Measurements from ENCODE around the gene CDC42EP1.
"Not testable (repeated sequence)": the region's sequence is repeated elsewhere in the genome, so short reads cannot be mapped to it uniquely, and the experiment has no call there.

Gene CDC42EP1

DNA sequence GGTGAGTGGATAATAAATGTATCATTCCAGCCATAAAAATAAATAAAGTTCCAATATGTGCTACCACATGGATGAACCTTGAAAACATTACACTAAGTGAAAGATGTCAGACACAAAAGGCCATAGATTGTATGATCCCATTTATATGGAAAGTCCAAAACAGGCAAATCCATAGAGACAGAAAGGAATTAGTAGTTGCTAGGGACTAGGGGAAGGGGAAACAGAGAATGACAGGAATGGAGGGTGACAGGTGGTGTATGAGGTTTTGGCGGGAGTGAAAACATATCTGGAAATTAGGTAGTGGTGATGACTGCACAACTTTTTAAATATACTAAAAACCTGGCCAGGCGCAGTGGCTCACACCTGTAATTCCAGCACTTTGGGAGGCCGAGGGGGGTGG is 25.8 kb upstream of the CDC42EP1 start:
- no peak for DNase-seq

DNA sequence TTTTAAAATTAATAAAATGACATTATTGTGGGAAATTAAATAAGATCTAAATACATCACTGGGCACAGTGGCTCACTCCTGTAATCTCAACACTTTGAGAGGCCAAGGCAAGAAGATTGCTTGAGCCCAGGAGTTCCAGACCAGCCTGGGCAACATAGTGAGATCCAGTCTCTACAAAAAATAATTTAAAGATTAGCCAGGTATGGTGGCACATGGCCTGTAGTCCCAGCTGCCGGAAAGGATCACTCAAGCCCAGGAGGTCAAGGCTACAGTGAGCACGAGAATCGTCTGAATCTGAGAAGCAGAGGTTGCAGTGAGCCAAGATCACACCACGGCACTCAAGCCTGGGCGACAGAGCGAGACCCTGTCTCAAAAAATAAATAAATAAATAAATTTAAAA is 25.1 kb upstream of the CDC42EP1 start:
- no peak for DNase-seq

DNA sequence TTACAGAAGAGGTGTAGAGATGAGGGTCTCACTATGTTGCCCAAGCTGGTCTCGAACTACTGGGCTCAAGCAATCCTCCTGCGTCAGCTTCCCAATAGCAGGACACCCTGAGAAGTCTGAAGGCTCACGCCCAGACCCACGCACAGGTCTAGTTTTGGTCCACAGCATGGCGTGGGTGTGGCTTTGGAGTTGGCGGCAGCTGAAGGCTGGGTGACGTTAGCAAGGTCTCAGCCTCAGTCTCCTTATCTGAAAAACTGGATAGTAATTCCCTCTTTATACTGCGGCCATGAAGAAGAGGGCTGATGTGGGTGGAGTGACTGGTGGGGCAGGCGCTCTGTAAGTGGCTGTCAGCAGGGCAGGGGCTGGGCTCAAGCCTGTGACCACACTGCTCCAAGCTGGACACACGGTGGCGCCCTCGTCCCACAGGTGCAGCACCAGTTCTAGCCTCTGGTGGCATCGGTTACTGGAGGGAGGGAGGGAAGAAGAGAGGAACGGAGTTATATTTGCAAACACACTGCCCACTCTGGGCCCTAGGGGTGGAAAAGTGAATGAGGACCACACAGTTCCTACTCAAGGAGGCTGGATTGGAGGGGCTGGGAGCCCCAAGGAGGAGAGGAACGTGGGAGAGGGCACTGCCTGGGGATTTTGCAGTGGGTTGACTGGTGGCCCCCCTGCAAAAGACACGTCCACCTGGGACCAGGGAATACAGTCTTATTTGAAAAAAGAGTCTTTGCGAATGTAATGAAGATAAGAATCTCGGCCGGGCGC is 21.5 kb upstream of the CDC42EP1 start:
- peak; percentile 66 to 85 for DNase-seq

DNA sequence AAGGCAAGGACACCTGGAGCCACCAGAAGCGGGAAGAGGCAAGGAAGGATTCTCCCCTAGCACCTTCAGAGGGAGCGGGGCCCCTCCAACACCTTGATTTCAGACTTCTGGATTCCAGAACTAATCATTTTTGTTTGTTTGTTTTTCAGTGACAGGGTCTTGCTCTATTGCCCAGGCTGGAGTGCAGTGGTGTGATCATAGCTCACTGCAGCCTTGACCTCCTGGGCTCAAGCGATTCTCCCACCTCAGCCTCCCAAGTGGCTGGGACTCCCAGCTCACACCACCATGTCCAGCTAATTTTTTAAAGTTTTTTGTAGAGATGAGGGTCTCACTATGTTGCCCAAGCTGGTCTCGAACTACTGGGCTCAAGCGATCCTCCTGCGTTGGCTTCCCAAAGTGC is 20.5 kb upstream of the CDC42EP1 start:
- DNase-seq = not testable (repeated sequence)

DNA sequence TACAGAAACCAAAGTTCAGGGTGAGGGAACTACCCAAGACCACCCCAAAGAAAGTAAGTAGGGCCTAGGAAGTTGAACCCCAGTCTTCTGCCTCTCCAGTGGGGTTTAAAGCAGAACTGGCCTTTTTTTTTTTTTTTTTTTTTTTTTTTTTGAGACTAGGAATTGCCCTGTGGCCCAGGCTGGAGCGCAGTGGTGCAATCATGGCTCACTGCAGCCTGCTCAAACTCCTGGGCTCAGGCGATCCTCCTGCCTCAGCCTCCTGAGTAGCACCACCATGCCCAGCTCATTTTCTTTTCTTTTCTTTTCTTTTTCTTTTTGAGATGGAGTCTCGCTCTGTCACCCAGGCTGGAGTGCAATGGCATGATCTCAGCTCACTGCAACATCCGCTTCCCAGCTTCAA is 17.9 kb upstream of the CDC42EP1 start:
- not testable (repeated sequence) for DNase-seq

DNA sequence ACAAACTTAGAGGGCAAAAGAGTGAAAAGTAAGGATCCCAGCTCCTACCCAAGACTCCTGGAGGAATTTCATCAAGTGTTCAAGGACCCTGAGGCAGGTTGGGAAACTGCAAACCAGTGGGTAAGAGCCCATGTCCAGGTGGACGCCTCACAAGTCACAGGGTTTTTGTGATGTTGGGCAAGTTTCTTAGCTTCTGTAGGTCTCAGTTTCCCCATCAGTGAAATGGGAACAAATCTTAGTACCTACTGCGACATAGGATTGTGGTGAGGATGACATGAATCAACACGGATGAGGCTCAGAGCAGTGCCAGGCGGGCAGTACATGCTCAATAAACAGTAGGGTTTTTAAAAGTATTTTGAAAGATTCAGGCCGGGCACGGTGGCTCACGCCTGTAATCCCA is 17.3 kb upstream of the CDC42EP1 start:
- DNase-seq = no peak

DNA sequence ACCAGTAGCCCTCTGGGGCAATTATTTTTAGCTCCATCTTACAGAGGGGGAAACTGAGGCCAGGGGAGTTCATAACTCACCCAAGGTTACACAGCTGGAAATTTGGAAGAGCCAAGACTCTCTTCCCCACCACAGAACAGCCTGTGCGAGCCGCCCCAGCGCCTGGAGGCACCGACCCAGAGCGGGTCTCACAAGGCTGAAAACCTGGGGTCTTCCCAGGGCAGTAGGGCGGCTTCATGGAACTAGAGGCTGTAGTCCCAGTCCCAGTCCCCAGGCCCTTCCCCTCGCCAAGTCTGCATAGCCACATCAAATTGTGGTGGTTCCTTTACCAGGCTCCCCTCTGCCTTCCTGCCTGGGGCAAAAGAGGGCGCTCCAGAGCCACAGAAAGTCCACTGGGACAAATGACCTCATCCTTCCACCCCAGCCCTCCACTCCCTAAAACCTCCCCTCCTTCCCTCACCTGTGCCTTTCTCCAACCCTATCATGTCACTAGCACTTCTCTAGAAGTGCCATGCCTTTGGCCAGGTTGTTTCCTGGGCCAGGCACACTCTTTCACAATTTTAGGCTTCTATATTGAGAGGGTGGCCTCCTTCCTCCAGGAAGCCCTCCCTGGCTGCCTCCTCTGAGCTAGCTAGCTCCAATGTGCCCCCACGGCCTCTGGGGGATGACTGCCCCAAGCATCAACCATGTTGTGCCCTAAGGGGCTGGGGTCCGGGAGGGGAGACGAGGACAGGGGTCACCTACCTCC is 15.2 kb upstream of the CDC42EP1 start:
- DNase-seq = peak; percentile 34 to 43

DNA sequence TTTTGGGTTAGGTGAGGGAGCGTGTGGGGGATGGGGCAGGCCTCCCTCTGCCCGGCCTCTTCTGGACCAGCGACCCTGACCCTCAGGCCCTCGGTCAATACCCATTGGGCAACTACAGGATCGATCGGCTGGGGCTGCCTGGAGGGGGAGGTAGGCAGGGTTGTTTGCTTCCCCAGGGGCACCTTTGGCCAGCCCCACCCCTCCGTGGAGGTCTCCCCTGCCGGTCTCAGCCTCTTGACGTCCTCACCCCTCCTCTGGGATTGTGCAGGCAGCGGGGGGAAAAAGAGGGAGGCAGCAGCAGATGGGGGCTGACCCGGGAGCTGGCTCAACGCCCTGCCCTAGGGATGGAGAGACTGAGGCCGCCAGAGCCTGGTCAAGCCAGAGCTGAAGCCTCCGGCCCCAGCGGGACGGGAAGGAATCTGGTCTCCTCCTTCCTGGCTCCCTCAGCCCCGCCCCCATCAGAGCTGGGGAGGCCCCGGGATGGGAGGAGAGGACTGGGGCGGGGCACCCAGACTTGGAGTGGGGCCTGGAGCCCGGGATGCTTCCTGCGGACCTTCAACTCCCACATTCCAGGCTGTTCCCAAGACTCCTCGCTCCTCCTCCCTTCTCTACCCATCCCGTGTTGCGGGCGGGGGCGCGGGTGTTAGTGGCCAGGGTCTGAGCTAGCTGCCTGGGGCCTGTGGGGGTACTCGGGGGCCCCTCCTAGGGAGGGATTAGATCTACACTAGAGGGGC is 14.4 kb upstream of the CDC42EP1 start:
- DNase-seq = no peak

DNA sequence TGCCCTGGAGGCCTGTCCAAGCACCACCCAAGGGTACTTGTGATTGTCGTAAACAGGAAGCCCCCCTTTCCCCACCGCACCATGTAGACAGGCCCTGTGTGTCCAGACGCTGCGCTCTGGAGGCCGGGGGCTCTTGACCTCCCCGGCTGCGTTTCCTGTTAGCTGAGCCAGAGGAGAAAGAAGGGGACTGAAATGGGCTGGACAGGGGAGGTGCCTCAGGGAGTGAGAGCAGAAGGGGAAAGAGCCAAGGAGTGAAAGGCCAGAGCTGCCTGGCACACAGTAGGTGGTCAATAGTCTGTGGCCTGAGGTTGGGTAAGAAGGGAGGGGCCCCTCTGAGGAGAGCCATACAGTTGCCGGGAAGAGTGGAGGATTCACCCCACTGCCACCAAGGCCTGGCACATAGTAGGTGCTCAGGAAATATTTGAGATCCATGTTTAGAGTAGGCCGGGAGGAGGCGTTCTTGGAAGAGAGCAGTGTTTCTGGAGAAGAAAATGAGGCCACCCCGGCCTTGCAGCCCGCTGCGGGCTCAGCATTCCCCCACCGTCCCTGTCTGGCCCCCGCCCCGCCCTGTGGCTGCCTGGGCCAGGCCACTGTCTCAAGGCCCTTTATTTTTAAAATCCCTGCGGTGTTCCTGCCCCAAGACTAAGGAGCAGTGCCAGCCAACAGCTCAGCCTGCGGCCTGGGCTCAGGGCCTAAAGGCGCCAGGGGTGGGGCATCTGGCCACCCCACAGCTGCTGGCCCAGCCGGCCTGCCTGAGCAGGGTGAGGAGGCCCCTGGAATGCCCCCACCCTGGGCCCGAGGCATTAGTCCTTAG is 13.6 kb upstream of the CDC42EP1 start:
- DNase-seq = no peak

DNA sequence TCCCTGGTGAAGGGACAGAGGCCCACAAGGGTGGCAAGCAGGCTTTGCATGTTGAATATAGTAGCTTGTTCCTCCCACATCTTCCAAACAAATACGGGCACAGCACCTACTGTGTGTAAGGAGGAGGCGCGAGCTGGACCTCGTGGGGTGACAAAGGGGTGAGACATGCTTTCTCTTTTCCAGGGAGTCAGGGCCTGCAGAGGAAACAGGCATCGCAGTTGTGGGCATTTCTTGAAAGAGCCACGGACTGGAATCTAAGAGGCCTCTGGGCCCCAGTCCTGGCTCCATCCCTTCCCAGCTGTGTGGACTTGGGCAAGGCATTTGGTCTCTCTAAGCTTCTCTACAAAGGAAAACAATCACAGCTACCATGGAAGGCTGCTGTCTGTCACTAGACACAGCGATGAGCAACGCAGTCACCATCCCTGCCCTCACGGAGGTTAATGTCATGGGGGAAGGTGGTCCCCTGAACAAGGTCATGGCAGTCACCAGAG is 13.0 kb upstream of the CDC42EP1 start:
- DNase-seq = no peak

DNA sequence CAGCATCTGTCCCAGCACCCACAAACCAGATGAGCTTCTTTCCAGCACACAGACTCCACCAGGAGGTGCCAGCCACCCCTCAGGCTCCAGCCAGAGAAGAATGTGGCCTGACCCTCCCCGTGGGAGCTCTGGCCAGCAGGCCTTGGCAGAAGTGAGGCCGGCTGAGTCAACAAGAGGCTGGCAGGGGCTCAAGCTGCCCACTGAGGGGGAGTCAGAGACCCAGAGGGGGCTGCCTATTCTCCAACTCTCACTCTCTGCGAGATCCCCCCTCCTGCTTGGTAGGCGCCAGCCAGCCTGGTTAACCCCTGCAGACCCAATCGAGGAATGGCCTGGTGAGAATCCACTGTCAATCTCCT is 10.6 kb upstream of the CDC42EP1 start:
- no peak for DNase-seq

DNA sequence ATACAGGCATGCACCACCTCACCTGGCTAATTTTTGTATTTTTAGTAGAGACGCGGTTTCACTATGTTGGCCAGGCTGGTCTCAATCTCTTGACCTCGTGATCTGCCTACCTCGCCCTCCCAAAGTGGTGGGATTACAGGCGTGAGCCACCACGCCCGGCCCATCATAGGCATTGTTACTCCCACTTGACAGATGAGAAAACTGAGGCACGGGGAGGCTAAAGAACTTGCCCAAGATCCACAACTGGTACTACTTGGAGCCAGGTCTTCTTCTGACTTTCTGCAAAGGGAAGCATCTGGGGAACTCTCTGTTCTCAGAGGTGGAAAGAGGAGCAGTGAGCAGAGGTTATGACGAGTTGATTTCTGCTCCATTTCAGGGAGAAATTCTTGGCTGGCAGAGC is 9.4 kb upstream of the CDC42EP1 start:
- not testable (repeated sequence) for DNase-seq

DNA sequence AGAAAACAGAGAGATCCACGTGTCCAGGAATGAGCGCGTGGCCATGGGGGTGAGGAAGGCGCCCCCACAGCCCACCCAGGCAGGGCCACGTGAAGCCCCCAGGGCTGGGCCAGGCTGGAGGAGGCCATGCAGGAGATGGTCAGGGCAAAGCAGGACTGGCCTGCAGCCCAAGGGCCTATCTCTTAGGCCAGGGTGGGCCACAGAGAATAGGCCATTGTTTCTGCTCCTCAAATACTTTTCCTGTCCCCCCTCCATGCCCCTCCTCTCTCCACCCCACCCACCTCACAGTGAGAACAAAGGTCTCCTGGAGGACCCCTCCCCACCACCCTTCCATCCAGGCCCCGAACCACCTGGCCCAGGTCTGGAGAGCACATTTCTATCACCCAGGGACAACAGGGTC is 8.3 kb upstream of the CDC42EP1 start:
- no peak for DNase-seq

DNA sequence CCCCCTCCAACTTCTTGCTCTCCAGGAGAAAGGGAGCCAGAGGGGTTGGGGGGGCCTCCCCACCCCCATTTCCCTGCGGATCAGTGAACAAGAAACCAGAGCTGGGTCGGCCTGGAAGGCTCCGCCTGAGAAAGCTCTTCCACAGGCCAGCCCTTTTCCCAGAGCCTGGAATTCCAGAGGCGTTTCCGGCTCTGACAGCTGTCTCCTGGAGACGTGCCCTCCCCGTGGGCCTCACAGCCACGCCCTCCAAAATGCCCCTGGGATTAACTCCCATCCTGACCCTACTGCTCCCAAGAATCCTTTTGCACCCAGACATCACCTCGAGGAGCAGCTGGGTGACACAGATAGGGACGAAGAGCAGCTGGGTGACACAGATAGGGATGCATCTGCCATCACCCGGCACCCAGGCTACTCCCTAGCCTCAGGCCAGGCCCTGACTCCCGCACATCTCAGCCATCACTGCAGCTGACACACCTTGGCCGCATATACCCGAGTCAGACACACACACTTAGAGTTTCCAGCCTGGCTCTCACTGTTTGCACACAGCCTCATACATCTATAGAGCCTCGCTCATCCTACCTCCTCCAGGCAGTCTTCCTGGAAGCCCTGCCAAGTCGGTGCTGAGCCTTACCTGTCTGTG is 7.6 kb upstream of the CDC42EP1 start:
- DNase-seq = no peak

DNA sequence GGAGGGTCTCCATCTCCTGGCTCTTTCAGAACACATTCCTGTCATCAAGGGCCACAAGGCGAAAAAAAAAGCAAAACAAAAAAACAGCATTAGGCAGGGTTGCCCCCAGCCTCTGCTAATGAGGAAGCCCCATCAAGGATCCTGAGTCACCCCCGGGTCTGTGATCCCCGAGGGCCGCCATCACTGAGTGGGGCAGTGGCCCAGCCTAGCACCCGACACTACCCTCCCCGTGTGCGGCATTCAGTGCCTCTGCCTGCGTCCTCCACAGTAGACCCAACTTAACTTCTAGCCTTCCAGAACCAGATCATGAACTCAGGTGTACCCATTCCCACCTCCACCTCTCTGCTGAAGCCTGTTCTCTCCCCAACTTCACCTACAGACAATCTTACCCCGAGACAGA is 6.6 kb upstream of the CDC42EP1 start:
- DNase-seq = no peak

DNA sequence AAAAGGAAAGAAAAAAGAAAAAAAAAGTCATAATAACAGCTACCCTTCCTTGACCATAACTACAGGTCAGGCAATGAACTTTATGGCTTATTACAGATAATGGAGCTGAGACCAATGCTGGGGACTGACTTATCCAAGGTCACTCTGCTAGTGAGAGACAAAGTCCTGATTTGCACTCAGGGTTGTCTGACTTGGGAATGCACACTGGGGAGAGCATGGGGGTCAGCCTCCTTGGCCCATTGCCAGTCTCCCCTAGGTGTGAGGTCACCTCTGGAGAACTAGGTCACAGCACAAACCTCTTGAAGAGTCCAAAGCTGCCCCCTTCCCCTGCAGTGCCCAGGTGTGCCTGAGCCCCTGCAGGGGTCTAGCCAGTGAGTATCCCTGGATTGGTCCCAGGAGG is 5.3 kb upstream of the CDC42EP1 start:
- no peak for DNase-seq

DNA sequence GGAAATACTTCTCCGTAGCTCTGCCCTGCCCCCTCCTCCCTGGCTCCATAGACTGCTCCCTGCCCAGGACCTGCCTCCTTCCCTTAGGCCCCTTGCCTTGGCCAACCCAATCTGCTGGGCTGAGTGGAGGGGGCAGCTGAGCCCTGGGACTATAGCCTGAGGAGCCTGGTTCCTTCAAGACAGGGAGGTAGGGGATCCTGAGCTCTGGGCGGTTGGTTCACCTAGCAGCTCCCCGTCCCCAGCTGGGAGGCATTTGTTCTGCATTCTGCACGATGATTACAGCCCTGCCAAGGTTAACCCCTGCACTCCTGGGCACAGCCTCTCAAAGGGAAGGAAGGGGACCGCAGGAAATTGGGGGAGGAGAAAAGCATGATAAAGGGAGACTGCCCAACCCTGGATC is 3.6 kb upstream of the CDC42EP1 start:
- no peak for DNase-seq

DNA sequence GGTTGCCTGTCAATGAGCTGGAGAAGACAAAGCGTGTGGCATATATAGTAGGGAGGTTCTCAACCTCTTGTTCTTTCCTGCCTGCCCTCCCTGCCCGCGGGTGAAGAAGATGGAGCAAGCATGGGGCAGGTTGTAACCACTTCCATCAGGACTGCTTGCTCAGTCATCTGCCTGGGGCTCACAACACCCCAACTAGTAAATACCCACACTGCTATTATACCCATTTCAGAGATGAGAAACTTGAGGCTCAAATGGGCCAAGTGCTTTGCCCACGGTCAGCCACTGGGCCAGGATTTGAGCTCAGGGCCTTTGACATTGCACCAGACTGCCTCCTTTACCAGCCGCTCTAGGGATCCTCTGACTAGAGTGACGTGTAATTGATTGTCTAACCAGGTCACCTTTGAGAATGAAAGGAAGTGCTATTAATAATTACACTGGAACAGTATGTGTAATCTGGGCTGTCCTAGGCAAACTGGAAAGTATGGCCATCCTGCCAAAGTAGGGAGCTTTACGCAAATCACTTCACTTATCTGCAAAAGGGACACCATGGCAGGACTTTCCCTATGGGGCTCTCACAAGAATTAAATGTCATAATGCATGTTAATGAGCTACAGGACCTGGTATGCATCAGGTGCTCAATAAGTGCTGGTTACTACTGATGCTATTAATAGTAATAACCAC is 2.8 kb upstream of the CDC42EP1 start:
- DNase-seq = no peak

DNA sequence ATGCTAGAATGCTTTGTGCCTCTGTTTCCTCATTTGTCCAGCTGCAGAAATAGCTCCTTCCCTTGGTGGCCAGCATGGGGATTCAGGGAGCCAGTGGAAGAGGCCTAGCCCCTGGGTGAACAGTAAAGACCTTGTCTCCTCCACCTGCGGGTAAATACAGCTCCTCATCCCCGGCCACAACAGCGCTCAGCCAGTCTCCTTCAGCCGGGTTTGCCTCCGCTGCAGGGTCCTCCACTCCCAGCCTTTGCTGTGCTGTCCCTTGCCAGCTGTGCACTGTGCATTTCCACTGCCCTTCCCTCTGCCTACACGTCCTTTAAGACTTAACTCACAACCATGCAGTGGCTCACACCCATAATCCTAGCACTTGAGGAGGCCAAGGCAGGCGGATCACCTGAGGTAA is 1.5 kb upstream of the CDC42EP1 start:
- DNase-seq = no peak

DNA sequence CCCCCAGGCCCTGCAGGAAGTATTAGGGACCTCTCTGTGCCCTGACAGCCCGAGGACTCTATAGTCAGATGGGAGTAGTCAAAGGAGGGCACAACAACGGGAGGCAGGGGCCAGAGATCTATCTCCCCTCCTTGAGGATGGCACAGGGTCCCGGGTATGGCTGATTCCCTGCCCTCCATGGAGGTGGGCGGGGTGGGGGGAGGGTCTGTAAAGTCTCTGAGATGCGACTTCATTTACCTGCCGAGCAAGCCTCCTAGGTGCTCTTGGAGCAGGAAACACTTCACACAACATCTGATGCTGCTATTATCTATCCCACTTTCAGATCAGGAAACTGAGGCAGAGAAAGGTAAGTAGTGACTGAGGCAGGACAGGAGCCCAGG is 769 bp upstream of the CDC42EP1 start:
- no peak for DNase-seq

DNA sequence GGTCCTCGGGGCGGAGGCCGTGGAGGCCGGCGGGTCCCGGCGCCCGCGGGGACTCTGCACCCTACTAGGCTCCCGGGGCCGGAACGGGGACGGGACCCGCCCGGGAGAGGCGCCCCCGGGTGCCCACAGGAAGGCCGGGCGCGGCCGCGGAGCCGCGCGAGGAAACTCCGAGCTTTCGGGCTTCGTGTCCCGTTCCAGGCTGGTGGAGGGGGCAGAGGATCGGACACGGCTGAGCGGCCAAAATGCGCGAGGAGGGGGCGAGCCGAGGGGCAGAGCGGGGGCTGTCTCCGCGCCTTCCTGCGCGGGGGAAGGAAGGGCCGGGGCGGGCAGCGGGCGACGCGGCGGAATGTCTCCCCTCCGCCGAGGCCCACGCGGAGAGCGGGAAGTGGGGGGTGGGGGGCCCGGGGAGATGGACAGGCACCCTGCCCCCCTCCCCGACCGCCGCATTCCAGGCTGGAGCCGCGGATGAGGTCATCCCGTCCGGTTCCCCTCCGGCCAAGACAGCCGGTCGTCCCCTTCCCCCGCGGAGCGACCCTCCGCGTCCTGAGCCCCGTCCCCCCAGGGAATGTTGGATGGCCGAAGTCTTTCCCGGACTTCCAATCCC is 430 bp downstream of the CDC42EP1 start:
- DNase-seq = no peak

All from bone marrow (tissue), 2 donors.